ENCODE data around the gene PPP1R15B. TPM values are rescaled to one million over a fixed set of nuclear protein-coding genes. Genes with fewer than 3 reads are reported as not detected.

PPP1R15B gene
- polyA plus RNA-seq, 2 of the 4 experiments (the other 2 are of a cell fraction), result 26.9 to 51.9 TPM

- TF ChIP-seq, protein P1, sequence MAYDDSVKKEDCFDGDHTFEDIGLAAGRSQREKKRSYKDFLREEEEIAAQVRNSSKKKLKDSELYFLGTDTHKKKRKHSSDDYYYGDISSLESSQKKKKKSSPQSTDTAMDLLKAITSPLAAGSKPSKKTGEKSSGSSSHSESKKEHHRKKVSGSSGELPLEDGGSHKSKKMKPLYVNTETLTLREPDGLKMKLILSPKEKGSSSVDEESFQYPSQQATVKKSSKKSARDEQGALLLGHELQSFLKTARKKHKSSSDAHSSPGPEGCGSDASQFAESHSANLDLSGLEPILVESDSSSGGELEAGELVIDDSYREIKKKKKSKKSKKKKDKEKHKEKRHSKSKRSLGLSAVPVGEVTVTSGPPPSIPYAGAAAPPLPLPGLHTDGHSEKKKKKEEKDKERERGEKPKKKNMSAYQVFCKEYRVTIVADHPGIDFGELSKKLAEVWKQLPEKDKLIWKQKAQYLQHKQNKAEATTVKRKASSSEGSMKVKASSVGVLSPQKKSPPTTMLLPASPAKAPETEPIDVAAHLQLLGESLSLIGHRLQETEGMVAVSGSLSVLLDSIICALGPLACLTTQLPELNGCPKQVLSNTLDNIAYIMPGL (CRISPR knock-in tag; IDR thresholded peaks at IDR 0.05; ENCODE audit: borderline replicate concordance), result 0 out of 2 replicates have a peak, but pooled peaks have one; percentile 34
- peak; percentile 80 for TF ChIP-seq POLR2A (IDR thresholded peaks at IDR 0.05; ENCODE audit: low read length)
- TF ChIP-seq NPAS2 (CRISPR knock-in tag; IDR thresholded peaks at IDR 0.05; ENCODE audit: borderline replicate concordance), result no peak
Observed at GRCh38 chr1:204411451-204412204, at the start of gene PPP1R15B (continued).

DNA sequence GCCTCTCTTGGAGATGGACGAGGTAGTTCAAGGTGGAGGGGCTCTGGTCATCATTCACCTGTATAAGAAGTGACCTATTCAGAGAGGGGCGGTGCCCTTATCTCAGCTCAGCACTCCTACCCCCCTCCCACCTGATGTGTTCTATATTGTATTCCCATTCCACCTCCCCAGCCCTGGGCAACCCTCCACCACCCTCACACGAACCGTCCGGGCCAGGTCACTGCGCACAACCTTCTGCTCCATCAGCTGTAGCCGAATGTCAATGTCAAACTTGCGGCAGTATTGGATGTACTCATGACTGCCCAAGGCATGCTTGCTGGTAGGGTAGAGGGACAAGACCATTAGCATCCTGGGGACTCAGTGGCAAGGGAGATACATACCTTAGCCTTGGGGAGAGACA lies 48.7 kb upstream of the PPP1R15B start:
- Histone ChIP-seq H3K4me3 (no peak overlapping the region), H3K4me2 (no peak overlapping the region), H3K4me1 (no peaks in the 10 kb centered on the region), H3K9me3 (no peaks in the 10 kb centered on the region), H3K27ac (no peak overlapping the region)
- TF ChIP-seq JUN (IDR thresholded peaks at IDR 0.05) (no peak), NFE2L2 (conservative IDR thresholded peaks at IDR 0.05; ENCODE audit: low read length) (no peak), EP300 (IDR thresholded peaks at IDR 0.05) (no peak)
- POLR2A ChIA-PET, result no interaction called here
- WGBS (ENCODE audit: missing lambda C conversion rate), result 90% methylated on average over 8 of the region's 8 CpGs
- ATAC-seq (no peak), FAIRE-seq (no peak), DNase-seq (ENCODE audit: low read depth in 1 of 2, low spot score in 1 of 2) (no peak)
- CTCF ChIA-PET, result interaction anchor here (1.0 to 6.2 kb wide), 4 partner anchors 14 to 43 kb away, joined by 3 to 74 read pairs (median 8); no protein-coding TSS in a partner anchor

DNA sequence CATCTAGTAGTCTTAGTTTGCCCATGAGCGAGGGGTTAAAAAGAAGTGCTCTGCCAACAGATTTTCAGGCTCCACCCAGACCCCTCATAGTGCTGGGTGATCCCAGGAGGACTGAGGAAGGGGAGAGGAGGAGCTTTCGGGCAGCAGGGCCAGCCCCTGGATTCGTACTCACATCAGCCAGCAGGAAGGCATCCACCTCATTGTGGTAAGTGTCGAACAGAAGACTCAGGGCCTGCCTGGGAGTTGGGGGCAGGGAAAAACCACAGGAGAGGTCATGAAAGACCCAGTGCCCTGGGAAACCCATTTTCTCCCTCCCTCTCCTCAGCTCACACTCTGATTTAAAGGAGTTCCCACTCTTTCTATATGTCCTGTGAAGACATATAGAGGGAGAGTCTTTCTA lies 48.1 kb upstream of the PPP1R15B start:
- Histone ChIP-seq H3K4me2 (no peak overlapping the region), H3K4me1 (no peaks in the 10 kb centered on the region), H3K4me3 (no peak overlapping the region), H3K9me3 (no peaks in the 10 kb centered on the region), H3K27ac (no peak overlapping the region)
- ATAC-seq (no peak), FAIRE-seq (no peak), DNase-seq (ENCODE audit: low read depth in 1 of 2, low spot score in 1 of 2) (no peak)
- CTCF ChIA-PET, result interaction anchor here (1.8 to 6.2 kb wide), 3 partner anchors 13 to 43 kb away, joined by 8 to 74 read pairs (median 8); no protein-coding TSS in a partner anchor
- POLR2A ChIA-PET, result no interaction called here
- 81% methylated on average over 4 of the region's 4 CpGs for WGBS (ENCODE audit: missing lambda C conversion rate)
- TF ChIP-seq MAZ (IDR thresholded peaks at IDR 0.05; ENCODE audit: borderline replicate concordance, low read depth, low read length) (no peak), HOXA7 (CRISPR knock-in tag; IDR thresholded peaks at IDR 0.05) (no peak)

DNA sequence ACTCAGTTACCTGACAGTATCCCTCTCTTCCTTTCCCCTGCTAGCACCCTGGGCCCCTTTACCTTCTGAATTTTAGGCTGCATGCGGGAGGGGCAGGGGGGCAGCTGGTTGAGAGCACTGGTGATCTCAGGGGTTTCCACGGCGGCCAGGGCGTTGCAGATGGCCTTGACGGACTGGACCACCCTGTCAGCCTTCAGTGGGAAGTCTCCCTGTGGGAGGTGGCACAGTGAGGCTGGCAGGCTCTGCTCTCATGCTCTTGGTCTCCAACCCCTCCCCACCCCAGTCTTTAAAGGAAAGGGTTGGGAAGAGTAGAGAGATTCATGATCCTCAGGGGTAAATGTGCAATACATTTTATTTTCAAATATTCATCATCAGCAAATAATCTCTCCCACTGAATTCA lies 46.0 kb upstream of the PPP1R15B start:
- FAIRE-seq, result no peak
- POLR2A ChIA-PET, result interaction anchor here (0.9 kb wide), 1 partner anchor 10 kb away, joined by 3 read pairs; no protein-coding TSS in a partner anchor
- 95% methylated on average over 5 of the region's 5 CpGs for WGBS (ENCODE audit: missing lambda C conversion rate)

GRCh38 chr1:204456826-204457442 lies 45.3 kb upstream of the PPP1R15B start:
- ChIA-PET CTCF (interaction anchor here (0.7 to 18.2 kb wide), 6 partner anchors 10 to 246 kb away, joined by 3 to 530 read pairs (median 16); partner anchors contain the start of gene PIK3C2B), POLR2A (interaction anchor here (0.9 kb wide), 1 partner anchor 9 kb away, joined by 3 read pairs; no protein-coding TSS in a partner anchor)
- H3K4me3 ChIP-seq, result no peak overlapping the region
- H3K4me2 ChIP-seq, result no peak overlapping the region
- no peak for DNase-seq (ENCODE audit: low read depth in 1 of 2, low spot score in 1 of 2)
- H3K27ac ChIP-seq, result no peak overlapping the region
- no peak for FAIRE-seq
- 82% methylated on average over 11 of the region's 11 CpGs for WGBS (ENCODE audit: missing lambda C conversion rate)
- H3K4me1 ChIP-seq, result no peaks in the 10 kb centered on the region
- no peaks in the 10 kb centered on the region for H3K9me3 ChIP-seq
- ATAC-seq, result peak; percentile 37; a peak in 2 of 6 replicates
- TF ChIP-seq PHF8 (IDR thresholded peaks at IDR 0.05; ENCODE audit: borderline replicate concordance, low read depth), result no peak
- TF ChIP-seq, protein P2, sequence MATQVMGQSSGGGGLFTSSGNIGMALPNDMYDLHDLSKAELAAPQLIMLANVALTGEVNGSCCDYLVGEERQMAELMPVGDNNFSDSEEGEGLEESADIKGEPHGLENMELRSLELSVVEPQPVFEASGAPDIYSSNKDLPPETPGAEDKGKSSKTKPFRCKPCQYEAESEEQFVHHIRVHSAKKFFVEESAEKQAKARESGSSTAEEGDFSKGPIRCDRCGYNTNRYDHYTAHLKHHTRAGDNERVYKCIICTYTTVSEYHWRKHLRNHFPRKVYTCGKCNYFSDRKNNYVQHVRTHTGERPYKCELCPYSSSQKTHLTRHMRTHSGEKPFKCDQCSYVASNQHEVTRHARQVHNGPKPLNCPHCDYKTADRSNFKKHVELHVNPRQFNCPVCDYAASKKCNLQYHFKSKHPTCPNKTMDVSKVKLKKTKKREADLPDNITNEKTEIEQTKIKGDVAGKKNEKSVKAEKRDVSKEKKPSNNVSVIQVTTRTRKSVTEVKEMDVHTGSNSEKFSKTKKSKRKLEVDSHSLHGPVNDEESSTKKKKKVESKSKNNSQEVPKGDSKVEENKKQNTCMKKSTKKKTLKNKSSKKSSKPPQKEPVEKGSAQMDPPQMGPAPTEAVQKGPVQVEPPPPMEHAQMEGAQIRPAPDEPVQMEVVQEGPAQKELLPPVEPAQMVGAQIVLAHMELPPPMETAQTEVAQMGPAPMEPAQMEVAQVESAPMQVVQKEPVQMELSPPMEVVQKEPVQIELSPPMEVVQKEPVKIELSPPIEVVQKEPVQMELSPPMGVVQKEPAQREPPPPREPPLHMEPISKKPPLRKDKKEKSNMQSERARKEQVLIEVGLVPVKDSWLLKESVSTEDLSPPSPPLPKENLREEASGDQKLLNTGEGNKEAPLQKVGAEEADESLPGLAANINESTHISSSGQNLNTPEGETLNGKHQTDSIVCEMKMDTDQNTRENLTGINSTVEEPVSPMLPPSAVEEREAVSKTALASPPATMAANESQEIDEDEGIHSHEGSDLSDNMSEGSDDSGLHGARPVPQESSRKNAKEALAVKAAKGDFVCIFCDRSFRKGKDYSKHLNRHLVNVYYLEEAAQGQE (IDR thresholded peaks at IDR 0.05), result no peak

More for the DNA sequence above, 46.0 kb upstream of the PPP1R15B start:
- Histone ChIP-seq H3K27ac (no peak overlapping the region), H3K9me3 (no peaks in the 10 kb centered on the region), H3K4me3 (no peak overlapping the region), H3K4me1 (no peaks in the 10 kb centered on the region), H3K4me2 (no peak overlapping the region)
- no peak for TF ChIP-seq EHF (CRISPR knock-in tag; IDR thresholded peaks at IDR 0.05)
- peak; percentile 39 for TF ChIP-seq MAFK (IDR thresholded peaks at IDR 0.05; ENCODE audit: partially characterized antibody)
- ATAC-seq (no peak), DNase-seq (ENCODE audit: low read depth in 1 of 2, low spot score in 1 of 2) (no peak)
- CTCF ChIA-PET, result interaction anchor here (0.7 to 18.2 kb wide), 8 partner anchors 9 to 393 kb away, joined by 3 to 530 read pairs (median 8); partner anchors contain the start of gene PIK3C2B

Data from A549 (cell line).